Psoas muscle (tissue), 8 donors: Measurements from ENCODE around the gene ADGRD1. TPM values are rescaled to one million over a fixed set of nuclear protein-coding genes. Genes with fewer than 3 reads are reported as not detected.

Experiments used
- ATAC-seq, 4 donors: fragments of 200-7000 bp; cut with Tn5 transposase; one replicate each; pipeline ENCODE4 v1.9.1; 2020; ENCODE audit warnings: moderate library complexity in 3 of 4, mild to moderate bottlenecking in 2 of 4
- DNase-seq, 2 donors: peaks; one replicate each; pipeline ENCODE4 v3.0.0-alpha.2; 2020
- H3K27ac ChIP-seq: fragments of 200-600 bp; one replicate; pipeline ENCODE4 v1.8.0; 2022
- H3K27me3 ChIP-seq, 3 donors: fragments of 200-600 bp in 1 of 3; one replicate each; pipeline versions ENCODE4 v1.6.1 to v1.8.0; 2013 to 2022; ENCODE audit warnings: low read length in 2 of 3, mild to moderate bottlenecking in 2 of 3, moderate library complexity in 1 of 3; ENCODE audit not compliant: insufficient read depth in 3 of 3
- H3K36me3 ChIP-seq, 2 donors: fragments of 200-600 bp in 1 of 2; one replicate each; pipeline versions ENCODE4 v1.6.1 to v1.8.0; 2013 to 2022; ENCODE audit warnings: low read depth in 1 of 2, mild to moderate bottlenecking in 1 of 2, moderate library complexity in 1 of 2; ENCODE audit not compliant: insufficient read depth in 1 of 2
- H3K4me1 ChIP-seq: fragments of 200-600 bp; one replicate; pipeline ENCODE4 v1.8.0; 2022
- H3K4me3 ChIP-seq: fragments of 200-600 bp; one replicate; pipeline ENCODE4 v1.8.0; 2022; ENCODE audit warnings: mild to moderate bottlenecking
- H3K9me3 ChIP-seq: fragments of 200-600 bp; one replicate; pipeline ENCODE4 v1.8.0; 2022
- CTCF ChIP-seq: fragments of 200-600 bp; IDR thresholded peaks from one replicate; pipeline ENCODE4 v1.8.0; 2022; ENCODE audit warnings: antibody characterized with exemption
- WGBS, 3 donors: extraction: QIAGEN DNeasy Blood & Tissue Kit; methylation state at CpG; one replicate each; pipeline versions ENCODE4 v1.1.6 to v1.1.7; 2013; 5-methylcytosine and 5-hydroxymethylcytosine counted together
- intact Hi-C, 2 donors: fragments of 100-400 bp; cut with DNase I; formaldehyde crosslinking; loops; one replicate each; pipeline versions ENCODE4 v1.11.0 to v1.14.2; 2022
- polyA plus RNA-seq, 3 donors: library from polyadenylated mRNA; stranded (reverse); fragments of 200-250 nt; gene quantifications; one replicate each; pipeline ENCODE4 v1.2.3, GENCODE V29; 2013
- total RNA-seq, 4 donors: library from RNA; stranded (reverse); fragmentation: NEBNext Ultra II Directional in 2 of 4; extraction: Animal tissue kit (Norgen Biotek cat#: 25700) in 2 of 4; gene quantifications; one replicate each; pipeline versions ENCODE4 v1.2.1 to v1.2.4, GENCODE V29; 2021 to 2023
- donor health status: healthy with polysubstance abuse.
- donor health status: DM: no; HTN: no; CAD: no; lungs with moderate emphysema.
- donor health status: Bipolar disorder and iron deficiency.
- donor health status: healthy.
- donor health status: DM: yes; HTN: yes; CAD: no.
- donor health status: DM: no; HTN: no; CAD: no.
- donor health status: DM: no; HTN: no; CAD: no.
- donor health status: DM: yes; HTN: yes; CAD: no.

Gene ADGRD1
- total and polyA plus RNA-seq, 7 donors, result 2.1 to 11.6 (median 3.6) TPM

DNA sequence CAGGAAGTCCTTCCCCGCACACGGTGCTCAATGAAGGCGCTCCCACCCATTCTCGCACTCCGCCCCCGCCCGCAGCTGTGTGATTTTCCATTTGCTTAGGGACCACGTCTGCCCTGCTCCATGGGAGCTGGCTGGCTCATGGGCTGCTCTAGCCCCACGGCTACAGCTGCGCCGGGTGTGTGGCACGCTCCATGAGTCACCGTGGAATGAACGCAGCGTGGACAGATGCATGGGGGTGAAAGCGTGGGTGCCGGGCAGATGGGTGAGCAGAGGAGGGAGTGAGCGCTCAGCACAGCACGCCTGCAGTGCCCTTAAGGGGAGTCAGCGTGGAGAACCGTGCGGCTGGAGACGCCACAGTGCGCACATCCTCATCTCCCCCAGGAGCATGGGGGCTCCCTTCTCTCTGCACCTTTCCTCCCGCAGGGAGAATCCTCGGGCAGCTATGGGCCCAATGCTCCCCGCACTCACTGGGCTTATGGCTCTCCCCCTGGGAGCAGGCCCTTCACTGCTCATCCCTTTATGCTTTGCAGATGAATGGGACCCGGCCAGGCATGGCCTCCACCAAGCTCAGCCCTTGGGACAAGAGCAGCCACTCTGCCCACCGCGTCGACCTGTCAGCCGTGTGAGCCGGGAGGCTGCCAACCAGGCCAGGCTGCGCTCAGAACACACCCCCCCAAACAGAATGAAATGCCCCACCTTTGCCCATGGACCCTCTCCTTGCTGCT, 185.1 kb downstream of the ADGRD1 start:
- WGBS, 3 donors, result 65 to 75% (median 72%) methylated on average over 34 of the region's 34 CpGs
- Histone ChIP-seq H3K27ac (no peak overlapping the region), H3K27me3 (no peaks in the 10 kb centered on the region), H3K4me3 (no peak overlapping the region), H3K9me3 (no peaks in the 10 kb centered on the region), H3K36me3 (no peaks in the 10 kb centered on the region), H3K4me1 (no peaks in the 10 kb centered on the region)
- intact Hi-C loops, result no loop called here
- no peak for ATAC-seq
- TF ChIP-seq CTCF, result no peak
- no peak for DNase-seq

DNA sequence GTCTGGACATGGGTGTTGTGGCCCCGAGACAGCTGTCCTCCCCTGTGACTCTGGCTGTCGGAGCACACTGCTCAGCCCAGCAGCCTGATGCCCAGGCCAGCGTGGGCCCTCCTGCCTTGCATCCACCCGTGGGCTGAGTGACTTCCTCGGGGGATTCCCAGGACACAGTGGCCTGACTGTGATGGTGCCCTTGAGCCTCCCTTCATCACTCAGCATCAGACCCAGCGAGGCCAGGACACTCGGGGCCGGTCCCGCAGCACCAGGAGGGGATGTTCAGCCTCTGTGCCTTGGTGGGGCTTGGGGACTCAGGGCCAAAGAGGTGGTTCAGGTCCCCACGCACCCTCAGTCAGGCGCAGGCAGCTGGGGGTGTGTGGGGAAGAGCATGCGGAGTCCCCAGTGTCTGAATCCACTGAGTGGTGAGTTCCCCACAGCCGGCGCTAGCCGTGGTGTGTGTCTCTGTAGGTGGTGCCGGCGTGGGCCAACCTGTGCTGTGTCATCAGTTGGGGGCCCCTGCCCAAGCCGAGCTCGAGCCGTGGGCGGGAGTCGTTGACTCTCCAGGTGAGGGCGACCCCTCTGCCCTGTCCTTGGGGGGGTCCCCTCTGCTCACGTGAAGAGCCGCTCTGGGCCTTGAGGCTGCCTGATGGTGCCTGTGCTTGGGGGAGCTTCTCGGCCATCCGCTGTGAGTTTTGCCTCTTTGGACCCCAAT, 185.8 kb downstream of the ADGRD1 start:
- no peaks in the 10 kb centered on the region for H3K36me3 ChIP-seq

DNA sequence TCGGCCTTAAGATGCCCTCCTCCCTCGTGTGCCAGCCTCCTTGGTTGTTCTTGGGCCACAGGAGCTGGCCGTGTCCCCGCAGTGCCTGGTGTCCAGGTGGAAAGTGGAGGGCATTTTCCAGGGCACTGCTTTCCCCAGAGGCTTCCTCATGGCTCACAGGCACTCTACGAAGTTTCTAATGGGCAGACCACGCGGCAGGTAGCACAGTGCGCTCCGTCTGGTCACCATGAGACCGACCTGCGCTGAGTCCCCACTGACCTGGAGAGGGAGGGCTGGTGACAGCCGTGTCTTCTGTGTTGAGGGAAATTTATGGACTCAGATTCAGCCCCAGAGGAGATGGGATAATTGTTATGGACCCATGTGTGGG, 186.3 kb downstream of the ADGRD1 start:
- Histone ChIP-seq H3K4me1 (no peaks in the 10 kb centered on the region), H3K9me3 (no peaks in the 10 kb centered on the region), H3K27me3 (no peaks in the 10 kb centered on the region), H3K36me3 (no peaks in the 10 kb centered on the region), H3K4me3 (no peak overlapping the region), H3K27ac (no peak overlapping the region)
- ATAC-seq (no peak), DNase-seq (no peak)
- no peak for TF ChIP-seq CTCF
- intact Hi-C loops, result no loop called here
- 89 to 93% (median 89%) methylated on average over 12 of the region's 12 CpGs for WGBS, 3 donors

More for the DNA sequence above, 185.8 kb downstream of the ADGRD1 start:
- TF ChIP-seq CTCF, result no peak
- DNase-seq, result no peak
- H3K9me3 ChIP-seq, result no peaks in the 10 kb centered on the region
- intact Hi-C loops, result no loop called here
- no peak overlapping the region for H3K4me3 ChIP-seq
- WGBS, 3 donors, result 88 to 92% (median 90%) methylated on average over 27 of the region's 27 CpGs
- H3K27ac ChIP-seq, result no peak overlapping the region
- ATAC-seq, result no peak
- H3K4me1 ChIP-seq, result no peaks in the 10 kb centered on the region
- H3K27me3 ChIP-seq, result no peaks in the 10 kb centered on the region

GRCh38 chr12:131140697-131141096, 187.0 kb downstream of the ADGRD1 start:
- intact Hi-C loops, result no loop called here
- Histone ChIP-seq H3K4me1 (no peaks in the 10 kb centered on the region), H3K4me3 (no peak overlapping the region), H3K27me3 (no peaks in the 10 kb centered on the region), H3K27ac (no peak overlapping the region), H3K36me3 (no peaks in the 10 kb centered on the region), H3K9me3 (no peaks in the 10 kb centered on the region)
- WGBS, 3 donors, result 88 to 92% (median 90%) methylated on average over 10 of the region's 10 CpGs
- no peak for TF ChIP-seq CTCF
- DNase-seq, result no peak
- ATAC-seq, result no peak
